GM19372 (cell line): Measurements from ENCODE around the gene CCDC102B.
"Not testable (repeated sequence)": the region's sequence is repeated elsewhere in the genome, so short reads cannot be mapped to it uniquely, and the experiment has no call there.

Experiments
- ATAC-seq: cut with Tn5 transposase; IDR thresholded peaks from one replicate; pipeline ENCODE4 v1.9.1; 2021; ENCODE audit warnings: mild to moderate bottlenecking, low read depth, moderate library complexity; ENCODE audit not compliant: unreplicated experiment

The CCDC102B gene

DNA sequence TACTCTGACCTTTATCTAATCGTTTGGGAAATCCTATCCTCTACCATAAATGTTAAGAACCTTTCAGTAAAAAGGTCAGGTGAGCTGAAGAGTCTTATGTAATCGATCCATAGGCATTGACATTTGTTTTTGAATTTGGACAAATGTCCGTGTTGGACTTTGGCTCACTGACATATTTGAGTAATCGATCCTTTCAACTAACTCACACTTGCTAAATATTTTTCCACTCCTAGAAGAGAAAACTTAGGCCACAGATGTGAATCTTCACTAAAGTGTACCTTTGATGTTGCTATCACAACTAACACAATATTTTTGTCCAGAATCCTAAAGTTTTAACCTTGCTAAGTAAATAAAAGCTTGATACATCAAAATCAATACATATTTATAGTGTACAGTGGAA is 89.5 kb downstream of the CCDC102B start:
- ATAC-seq: no peak

DNA sequence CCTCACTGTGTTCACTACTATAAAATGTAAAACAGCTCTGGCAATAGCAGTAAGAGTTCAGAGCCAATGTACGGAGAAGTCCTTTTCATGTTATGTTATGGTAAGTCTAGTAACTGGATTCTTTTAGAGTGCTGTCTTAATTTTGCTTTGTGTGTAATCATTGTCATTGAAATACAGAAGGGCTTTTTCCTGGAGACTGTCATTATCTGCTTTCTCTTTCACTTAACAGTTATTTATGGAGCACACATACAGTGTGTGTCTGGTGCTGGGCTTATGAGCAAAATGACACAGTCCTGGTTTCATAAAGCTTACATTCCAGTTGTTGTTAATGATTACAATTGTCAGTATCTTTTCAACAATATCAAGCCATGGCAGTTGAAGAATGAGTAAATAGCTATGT is 95.5 kb downstream of the CCDC102B start:
- ATAC-seq: no peak

DNA sequence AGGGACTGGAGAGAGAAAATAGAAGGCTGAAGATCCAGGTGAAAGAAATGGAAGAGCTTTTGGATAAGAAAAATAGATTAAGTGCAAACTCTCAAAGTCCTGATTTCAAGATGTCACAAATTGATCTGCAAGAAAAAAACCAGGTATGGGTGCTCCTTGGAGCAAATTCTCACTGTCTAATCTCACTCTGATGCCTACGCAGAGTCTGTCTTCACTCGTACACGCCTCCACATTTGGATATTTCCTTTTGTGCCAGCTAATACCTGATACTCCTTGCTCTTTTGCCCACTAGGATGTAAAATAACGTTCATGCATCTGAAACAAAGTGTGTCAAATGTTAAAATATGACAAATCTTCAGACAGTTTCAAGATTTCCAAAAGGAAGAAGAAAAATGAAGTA is 99.4 kb downstream of the CCDC102B start:
- ATAC-seq: no peak

DNA sequence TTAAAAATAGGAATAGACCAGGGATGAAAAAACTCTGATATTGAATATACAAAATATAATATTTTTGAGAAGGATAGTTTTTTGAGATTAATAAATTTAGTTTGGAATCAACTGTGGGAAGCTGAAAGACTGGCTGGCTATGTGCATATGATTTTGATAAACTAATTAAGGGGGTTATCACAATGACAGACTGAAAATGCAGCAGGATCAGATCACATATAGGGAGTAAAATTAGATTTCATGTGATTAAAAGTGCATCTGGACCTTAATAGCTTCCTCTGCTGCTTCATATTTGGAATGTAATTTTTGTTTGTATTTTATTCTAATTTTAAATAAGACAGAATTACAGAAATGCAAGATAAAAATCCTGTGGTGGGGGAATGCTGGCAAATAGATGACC is 111.7 kb downstream of the CCDC102B start:
- no peak for ATAC-seq

DNA sequence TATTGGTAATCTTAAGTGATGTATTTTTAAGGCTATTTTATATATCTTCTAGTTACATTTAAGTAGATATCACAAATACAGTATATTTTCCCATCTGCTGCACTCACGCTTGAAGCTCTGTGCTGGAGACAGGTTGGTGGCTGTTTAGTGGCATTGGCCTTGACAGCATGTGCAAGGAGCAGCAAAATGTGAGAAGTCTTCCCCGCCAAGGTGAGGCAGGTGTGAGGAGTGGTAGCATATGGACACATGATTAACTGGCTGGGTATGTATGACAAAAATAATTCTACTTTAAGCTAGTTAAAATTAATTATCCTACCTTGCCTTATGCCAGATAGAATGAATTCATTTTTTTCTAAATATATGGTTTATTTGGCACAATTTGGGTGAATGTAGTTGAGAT is 117.2 kb downstream of the CCDC102B start:
- no peak for ATAC-seq

DNA sequence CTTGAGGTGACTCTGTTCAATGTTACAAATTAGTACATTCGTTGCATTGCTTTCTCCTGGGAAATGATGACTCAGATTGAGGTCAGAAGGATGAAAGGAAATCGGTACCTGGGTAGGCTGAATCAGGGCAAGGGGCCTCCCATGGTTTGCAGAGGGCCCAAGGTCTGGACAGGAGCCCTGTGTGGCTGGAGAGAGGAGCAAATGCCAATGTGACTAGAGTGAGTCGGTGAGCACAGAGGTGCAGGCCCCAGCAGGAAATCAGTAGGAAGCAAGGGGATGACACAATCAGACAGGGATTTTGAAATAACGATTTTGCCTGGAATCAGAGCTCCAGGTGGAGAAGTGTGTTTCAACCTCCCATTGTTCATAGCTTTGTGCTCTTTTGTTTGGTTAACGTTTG is 118.9 kb downstream of the CCDC102B start:
- no peak for ATAC-seq

DNA sequence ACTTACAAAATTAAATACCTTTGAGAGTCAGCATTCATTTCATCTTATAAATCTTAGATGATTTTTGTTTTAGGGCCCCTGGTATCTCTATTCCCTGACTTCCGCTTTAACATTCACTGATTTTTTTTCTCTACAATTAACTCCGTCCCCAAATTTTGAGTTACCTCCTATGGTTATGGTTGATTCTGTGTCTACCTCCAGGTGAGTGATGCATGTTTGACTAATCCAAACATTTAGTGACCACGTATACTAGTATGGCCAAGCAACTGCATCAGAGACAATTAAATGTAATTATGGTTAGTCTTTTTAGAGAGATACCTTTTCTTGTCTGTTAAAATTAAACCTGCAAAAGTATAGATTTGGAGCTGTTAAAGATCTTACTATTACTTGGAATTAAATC is 120.3 kb downstream of the CCDC102B start:
- ATAC-seq: no peak

DNA sequence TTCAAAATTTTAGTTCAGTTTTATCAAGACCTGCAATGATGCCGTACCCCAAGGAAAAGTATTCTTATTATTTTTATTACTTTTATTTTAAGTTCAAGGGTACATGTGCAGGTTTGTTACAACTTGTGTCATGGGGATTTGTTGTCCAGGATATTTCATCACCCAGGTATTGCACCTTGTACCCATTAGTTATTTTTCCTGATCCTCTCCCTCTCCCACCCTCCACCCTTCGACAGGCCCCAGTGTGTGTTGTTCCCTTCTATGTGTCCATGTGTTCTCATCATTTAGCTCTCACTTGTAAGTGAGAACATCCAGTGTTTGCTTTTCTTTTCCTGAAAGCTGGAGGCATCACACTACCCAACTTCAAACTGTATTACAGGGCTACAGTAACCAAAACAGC is 122.0 kb downstream of the CCDC102B start:
- no peak for ATAC-seq

DNA sequence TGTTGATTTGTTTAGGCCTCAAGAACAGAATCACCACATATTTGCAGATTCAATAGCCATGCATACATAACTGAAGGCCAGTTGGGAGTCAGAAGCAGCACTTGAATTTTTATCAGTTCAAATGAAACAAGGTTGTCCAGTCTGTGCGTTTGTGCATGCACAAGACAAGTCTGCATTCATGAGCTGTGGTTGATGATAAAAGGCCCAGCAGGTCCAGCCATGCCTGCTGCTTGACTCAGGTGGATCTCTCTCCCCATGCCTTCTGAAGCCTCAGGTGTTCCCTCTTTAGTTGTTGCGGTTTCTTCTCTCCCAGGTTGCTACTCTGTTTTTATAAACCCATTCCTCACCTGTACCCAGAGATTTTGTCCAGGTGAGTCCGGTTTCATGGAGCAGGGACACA is 124.5 kb downstream of the CCDC102B start:
- no peak for ATAC-seq

DNA sequence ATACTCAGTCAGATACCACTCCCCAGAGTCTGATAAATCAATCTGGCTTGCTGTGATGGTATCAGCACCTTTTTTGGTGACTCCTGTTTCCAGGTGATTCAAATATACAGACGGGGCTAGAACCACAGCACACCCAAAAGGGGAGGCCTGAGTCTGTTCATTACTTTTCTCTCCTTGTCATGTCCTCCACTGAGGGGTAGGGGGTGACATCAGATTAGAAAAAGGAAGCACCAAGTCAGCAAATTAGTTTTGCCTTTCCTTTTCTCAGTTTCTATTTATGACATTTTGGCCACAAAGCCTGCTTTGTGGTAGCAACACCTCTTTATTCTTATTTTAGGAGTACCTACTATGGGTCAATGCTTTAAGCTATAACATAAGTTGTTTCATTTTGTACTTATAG is 127.4 kb downstream of the CCDC102B start:
- ATAC-seq: peak; percentile 68

DNA sequence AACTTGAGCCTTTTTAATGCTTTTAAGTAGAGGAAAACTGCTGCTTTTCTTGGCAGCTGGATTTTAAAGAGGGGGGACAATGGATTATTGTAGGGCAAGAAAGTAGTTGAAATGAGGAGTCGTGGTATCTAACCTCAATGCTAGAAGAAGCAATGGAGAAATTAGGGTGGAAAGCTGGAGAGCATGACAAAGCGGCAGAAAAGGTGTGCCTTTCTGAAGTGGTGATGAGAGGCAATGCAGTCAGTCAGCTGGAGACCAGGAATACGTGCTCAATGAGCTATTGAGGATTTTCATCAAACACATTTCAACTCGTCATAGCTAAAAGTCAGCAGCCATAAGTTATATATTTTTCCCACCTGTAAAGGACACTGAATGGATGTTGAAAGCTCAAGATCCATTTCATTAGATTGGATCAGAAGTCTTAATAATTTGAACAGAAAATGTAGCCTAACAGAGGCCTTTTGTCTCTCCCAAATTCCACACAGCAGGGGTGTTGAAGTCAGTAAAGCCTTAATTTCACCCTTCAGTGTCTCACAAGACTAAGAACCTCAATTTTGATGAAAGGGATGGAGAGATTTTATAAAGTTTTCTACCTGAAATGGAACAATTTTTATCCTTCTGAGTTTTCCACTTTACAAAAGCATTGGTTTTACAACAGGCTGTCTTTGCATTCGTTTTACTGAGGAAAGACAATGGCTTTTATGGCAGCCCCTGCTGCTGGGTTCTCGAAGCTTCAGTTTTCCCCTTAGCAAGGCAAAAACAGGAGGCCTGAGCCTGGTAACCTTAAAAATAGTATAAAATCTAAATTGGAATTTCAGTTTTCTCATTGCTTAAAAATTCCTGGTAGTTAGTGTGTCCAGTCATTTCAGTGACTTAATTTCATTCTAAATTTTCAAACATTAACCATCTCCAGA is 131.1 kb downstream of the CCDC102B start:
- ATAC-seq: no peak

DNA sequence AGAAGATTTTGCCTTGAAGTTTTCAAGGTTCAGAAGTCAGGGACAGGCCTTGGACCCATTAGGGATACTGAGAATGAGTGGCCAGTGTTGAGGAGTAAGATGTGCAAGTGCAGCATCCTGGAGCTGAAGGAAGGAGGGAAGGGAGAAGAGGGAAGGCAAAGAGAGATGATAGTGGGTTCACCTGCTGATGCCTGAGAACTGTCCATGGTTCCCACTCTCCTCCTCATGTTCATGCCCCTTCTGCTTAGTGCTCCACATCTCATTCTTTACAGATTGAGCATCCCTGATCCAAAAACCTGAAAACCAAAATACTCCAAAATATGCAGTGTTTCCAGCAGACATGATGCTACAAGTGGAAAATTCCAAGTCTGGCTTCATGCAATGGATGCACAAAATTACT is 137.8 kb downstream of the CCDC102B start:
- no peak for ATAC-seq

DNA sequence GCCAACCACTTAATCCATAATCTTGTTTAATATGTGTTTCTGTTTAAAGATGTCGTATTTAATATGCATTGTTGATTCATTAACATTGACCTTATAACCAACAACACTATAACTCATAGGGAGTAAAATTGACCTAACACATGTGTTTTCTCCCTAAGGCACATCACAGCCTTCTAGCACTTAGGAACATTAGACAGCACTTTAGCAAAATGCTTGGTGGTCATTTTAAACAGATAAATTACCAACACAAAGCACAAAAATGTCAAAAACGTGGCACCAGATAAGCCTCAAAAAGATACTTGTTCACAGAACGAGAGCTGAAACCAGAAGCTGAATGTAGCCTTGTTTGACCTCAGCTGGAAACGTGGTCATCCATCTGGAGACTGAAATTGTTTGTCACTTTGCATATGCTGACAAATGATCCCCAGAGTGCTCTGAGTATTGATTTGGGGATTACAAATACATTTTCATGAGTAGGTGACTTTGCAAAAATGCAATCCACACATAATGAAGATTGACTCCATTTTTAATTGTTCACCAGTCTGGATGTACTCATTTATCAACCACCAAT is 139.2 kb downstream of the CCDC102B start:
- no peak for ATAC-seq

DNA sequence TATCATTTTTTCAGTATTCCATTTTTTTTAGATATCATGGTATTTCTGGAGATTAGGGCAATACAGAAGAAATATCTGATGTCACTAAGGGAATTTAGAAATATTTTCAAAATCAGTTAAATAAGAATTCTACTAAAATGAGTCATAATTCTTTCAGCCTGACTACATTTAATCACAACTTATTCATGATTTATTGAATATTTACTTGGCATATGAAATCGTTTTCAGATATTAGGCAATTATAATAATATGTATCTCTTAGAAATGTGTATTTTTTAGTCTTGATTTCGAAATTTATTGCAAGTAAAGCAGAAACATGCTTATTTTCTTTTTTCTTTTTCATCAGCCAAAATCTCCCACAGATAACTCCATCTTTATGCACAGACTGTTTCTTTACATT is 142.2 kb downstream of the CCDC102B start:
- ATAC-seq: no peak

DNA sequence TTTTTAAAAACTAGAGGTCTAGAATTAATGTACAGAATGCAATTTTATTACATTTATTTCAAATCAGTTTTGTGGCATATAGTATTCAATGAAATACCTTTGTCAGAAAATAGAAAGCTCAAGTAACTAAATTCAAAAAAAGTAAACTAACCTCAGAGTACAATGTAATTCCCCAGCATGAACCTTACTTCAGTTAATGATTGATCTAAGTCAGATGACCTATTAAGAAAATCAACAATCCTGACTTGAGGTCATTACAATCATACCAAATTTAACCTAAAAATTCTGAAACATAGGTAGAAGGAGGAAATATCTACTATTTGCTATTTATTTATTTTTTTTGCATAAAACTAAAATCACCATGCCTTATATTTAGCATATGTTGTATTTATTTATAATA is 142.9 kb downstream of the CCDC102B start:
- no peak for ATAC-seq

DNA sequence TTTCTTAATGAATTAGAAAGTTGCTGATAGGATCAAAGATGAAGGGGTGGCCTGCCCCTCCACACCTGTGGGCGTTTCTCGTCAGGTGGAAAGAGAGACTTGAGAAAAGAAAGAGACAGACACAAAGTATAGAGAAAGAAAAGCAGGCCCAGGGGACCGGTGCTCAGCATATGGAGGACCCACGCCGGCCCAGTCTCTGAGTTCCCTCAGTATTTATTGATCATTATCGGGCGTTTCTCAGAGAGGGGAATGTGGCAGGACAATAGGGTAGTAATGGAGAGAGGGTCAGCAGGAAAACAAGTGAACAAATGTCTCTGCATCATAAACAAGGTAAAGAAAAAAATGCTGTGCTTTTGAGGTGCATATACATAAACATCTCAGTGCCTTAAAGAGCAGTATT is 144.3 kb downstream of the CCDC102B start:
- no peak for ATAC-seq

DNA sequence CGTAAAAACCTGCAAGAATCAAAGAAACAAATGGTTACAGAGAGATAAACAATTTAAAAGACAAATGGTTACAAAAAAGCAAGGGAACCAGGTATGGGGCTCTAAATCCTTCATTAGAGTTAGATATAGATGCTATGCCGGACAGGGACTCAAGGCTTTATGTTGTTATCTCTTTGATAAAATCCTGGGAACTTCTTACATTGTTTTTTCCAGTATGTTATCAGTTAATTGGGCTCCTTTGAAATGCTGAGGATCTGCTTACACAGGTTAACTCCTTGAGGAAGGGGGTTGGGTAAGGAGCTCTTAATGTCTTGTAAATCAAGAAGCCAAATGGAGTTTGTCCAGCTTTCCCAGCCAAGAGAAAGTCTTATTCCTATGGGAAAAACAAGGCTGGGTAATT is 146.0 kb downstream of the CCDC102B start:
- ATAC-seq: not testable (repeated sequence)

DNA sequence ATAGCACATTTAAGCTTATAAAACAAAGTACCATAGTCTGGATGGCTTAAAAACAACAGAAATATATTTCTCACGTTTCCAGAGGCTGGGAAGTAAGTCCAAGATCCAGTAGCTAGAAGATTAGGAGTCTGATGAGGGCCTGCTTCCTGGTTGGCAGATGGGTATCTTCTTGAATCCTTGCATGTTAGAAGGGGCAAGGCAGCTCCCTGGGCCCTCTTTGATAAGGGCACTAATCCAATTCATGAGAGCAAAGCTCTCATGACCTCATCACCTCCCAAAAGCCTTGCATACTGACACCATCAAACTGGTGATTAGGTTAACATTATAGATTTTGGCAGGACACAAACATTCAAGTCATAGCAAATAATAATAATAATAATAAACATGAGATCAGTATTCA is 146.4 kb downstream of the CCDC102B start:
- no peak for ATAC-seq

DNA sequence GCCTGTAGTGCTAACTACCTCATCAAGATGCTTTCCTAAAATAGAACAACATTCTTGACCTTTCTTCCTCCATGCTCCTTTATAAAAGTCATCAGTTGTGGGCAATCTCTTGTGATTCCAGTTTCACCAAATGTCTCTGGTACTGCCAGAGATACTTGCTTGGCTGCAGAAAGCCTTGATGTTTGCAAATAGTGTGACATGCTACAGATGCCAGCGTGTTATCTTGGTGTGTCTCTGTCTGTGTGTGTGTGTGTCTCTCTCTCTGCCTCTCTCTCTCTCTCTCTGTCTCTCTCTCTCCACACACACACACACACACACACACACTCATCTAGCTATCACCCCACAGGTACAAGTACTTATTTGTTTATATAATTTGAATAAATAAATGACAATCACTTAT is 146.9 kb downstream of the CCDC102B start:
- no peak for ATAC-seq

DNA sequence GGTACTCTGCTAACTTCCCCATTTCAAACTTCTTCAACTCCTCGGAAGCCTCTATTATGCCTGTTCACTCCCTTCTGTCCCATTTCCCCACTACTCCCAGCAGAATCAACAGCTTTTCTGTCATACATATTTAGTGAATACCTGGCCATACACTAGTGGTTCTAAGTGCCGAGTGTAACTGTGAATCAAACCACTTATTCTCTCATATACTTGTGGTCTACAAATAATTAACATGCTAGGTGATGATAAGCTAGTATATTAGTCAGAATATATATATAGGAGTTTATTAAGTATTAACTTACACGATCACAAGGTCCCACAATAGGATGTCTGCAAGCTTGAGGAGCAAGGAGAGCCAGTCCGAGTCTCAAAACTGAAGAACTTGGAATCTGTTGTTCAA is 150.7 kb downstream of the CCDC102B start:
- ATAC-seq: no peak

DNA sequence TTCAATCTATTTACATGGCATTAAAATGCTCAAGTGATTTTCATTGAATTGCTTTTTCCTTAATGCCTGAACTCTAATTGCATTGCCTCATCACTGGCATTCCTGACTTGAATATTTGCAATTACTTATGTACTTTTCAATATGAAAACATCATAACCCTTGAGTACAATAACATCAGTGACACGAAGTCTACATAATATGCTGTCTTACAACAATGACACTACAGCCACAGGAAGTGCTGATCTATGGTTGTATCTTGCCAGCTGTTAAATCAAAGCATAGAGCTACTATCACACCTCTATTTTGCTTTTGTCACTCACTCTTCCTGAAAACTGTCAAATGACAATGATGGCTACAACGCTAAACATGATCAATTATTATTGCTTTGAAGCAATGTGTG is 156.9 kb downstream of the CCDC102B start:
- no peak for ATAC-seq

DNA sequence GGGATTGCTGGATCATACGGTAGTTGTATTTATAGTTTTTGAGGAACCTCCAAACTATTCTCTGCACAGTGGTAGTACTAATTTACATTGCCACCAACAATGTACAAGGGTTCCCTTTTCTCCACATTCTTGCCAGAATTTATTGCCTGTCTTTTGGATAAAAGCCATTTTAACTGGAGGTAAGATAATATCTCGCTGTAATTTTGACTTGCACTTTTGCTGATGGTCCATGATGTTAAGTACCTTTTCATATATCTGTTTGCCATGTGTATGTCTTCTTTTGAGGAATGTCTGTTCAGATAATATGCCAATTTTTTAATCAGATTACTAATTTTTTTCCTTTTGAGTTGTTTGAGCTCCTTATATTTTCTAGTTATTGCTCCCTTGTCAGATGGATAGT is 158.8 kb downstream of the CCDC102B start:
- no peak for ATAC-seq
